Neural crest cell (in vitro differentiated cells): ENCODE data around the gene ZNF625. TPM values are rescaled to one million over a fixed set of nuclear protein-coding genes. Genes with fewer than 3 reads are reported as not detected.
A peak's percentile ranks its signal among the peaks of the same experiment; 100 is the strongest.

Experiments
- DNase-seq: peaks from one replicate; pipeline ENCODE4 v3.0.0; 2021; ENCODE audit warnings: low read depth, mixed read lengths, low spot score
- H3K27ac Mint-ChIP-seq: one replicate; pipeline ENCODE4 v1.8.0; 2021; ENCODE audit warnings: mild to moderate bottlenecking, mixed read lengths; ENCODE audit not compliant: unreplicated experiment
- H3K27me3 Mint-ChIP-seq: 2 replicates; pipeline ENCODE4 v1.8.0; 2021; ENCODE audit warnings: low read depth, mild to moderate bottlenecking, mixed read lengths
- H3K36me3 Mint-ChIP-seq: 2 replicates; pipeline ENCODE4 v1.8.0; 2021; ENCODE audit warnings: low read depth, mild to moderate bottlenecking, mixed read lengths
- H3K4me1 Mint-ChIP-seq: 2 replicates; pipeline ENCODE4 v1.8.0; 2021; ENCODE audit warnings: mixed read lengths
- H3K4me3 Mint-ChIP-seq: one replicate; pipeline ENCODE4 v1.8.0; 2021; ENCODE audit warnings: mild to moderate bottlenecking, mixed read lengths
- H3K9me3 Mint-ChIP-seq: 2 replicates; pipeline ENCODE4 v1.8.0; 2021; ENCODE audit warnings: mixed read lengths
- long read RNA-seq: library from polyadenylated mRNA; unstranded; transcript quantifications from one replicate; pipeline ENCODE4 v2.0.0, GENCODE V29; 2020
- total RNA-seq: library from RNA; stranded (reverse); gene quantifications from 2 replicates; pipeline ENCODE4 v1.2.1, GENCODE V29; 2021
- TF ChIP-seq, protein P1 (sequence below): fragments of 200-600 bp; sonication (generic); conservative IDR thresholded peaks from 2 replicates; pipeline ENCODE4 v1.5.0; 2021; ENCODE audit warnings: antibody characterized with exemption, mild to moderate bottlenecking

The ZNF625 gene
- 22.8 and 29.0 TPM in 2 replicates for total RNA-seq
- long read RNA-seq, partial matches to known transcripts = 0 of 1 reads
- long read RNA-seq, other reads (novel, unspliced or antisense) = 0 of 1 reads

GRCh38 chr19:12156223-12157058, at the start of gene ZNF625:
ZNF625 (minus strand) TSS chr19:12156734; CDS start chr19:12156558, 176 bp downstream.
- peaks cover 3% of the 10 kb centered on the region for H3K27me3 Mint-ChIP-seq
- DNase-seq = peak; percentile 89
- peak within 1 kb of the TSS; percentile 99 for H3K27ac Mint-ChIP-seq
- H3K36me3 Mint-ChIP-seq = peaks cover 32% of the 10 kb centered on the region
- TF ChIP-seq, protein P1, sequence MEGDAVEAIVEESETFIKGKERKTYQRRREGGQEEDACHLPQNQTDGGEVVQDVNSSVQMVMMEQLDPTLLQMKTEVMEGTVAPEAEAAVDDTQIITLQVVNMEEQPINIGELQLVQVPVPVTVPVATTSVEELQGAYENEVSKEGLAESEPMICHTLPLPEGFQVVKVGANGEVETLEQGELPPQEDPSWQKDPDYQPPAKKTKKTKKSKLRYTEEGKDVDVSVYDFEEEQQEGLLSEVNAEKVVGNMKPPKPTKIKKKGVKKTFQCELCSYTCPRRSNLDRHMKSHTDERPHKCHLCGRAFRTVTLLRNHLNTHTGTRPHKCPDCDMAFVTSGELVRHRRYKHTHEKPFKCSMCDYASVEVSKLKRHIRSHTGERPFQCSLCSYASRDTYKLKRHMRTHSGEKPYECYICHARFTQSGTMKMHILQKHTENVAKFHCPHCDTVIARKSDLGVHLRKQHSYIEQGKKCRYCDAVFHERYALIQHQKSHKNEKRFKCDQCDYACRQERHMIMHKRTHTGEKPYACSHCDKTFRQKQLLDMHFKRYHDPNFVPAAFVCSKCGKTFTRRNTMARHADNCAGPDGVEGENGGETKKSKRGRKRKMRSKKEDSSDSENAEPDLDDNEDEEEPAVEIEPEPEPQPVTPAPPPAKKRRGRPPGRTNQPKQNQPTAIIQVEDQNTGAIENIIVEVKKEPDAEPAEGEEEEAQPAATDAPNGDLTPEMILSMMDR = peak; percentile 3
- H3K9me3 Mint-ChIP-seq = peaks cover 8% of the 10 kb centered on the region
- peaks cover 22% of the 10 kb centered on the region for H3K4me1 Mint-ChIP-seq
- H3K4me3 Mint-ChIP-seq = peak within 1 kb of the TSS; percentile 99

GRCh38 chr19:12205296-12205695, 48.8 kb upstream of the ZNF625 start:
- TF ChIP-seq, protein P1 = no peak
- Mint-ChIP-seq H3K36me3 (peaks cover 78% of the 10 kb centered on the region), H3K4me1 (no peaks in the 10 kb centered on the region), H3K9me3 (peaks cover 39% of the 10 kb centered on the region), H3K27ac (no peak overlapping the region), H3K4me3 (no peak overlapping the region), H3K27me3 (no peaks in the 10 kb centered on the region)
- no peak for DNase-seq

GRCh38 chr19:12202250-12202649, 45.7 kb upstream of the ZNF625 start:
- H3K27me3 Mint-ChIP-seq = no peaks in the 10 kb centered on the region
- DNase-seq = no peak
- H3K4me3 Mint-ChIP-seq = no peak overlapping the region
- peaks cover 37% of the 10 kb centered on the region for H3K9me3 Mint-ChIP-seq
- peaks cover 74% of the 10 kb centered on the region for H3K36me3 Mint-ChIP-seq
- H3K27ac Mint-ChIP-seq = no peak overlapping the region
- H3K4me1 Mint-ChIP-seq = no peaks in the 10 kb centered on the region
- TF ChIP-seq, protein P1 = no peak

DNA sequence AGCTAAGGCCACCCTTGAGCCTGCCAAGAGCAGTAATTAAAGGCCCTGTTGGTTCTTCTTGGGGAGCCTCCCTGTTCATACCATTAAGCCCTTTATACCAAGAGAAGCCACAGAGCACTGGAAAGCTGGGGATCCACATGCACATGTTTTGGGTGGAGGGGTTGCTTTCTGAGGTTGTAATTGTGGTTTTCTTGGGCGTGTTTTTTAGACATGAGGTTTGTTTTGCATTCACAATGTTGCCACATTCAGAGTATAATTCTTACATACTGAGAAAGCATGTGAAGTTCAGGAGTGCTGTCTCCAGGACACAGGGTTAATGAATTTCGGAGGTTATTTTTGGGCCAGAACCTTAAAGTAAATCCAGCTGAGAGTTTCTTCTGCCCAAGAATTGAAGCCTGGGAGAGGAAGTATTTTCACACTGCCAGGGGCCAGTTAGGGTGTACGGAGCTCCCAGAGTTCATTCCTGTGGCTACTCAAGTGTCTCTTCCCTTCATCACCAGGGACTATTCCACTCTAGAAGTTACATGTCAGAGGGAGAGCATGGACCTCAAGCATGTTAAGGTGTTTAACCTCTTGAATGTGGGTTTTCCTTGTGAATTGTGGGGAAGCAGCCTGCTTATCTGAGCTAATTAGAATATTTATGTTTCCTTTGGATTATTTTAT, 43.4 kb upstream of the ZNF625 start:
- Mint-ChIP-seq H3K36me3 (peaks cover 77% of the 10 kb centered on the region), H3K9me3 (peaks cover 33% of the 10 kb centered on the region), H3K27me3 (no peaks in the 10 kb centered on the region), H3K4me3 (no peak overlapping the region), H3K4me1 (no peaks in the 10 kb centered on the region), H3K27ac (no peak overlapping the region)
- TF ChIP-seq, protein P1 = no peak
- DNase-seq = no peak

- Mint-ChIP-seq H3K36me3 (peaks cover 75% of the 10 kb centered on the region), H3K4me1 (no peaks in the 10 kb centered on the region), H3K27ac (no peak overlapping the region), H3K9me3 (peaks cover 29% of the 10 kb centered on the region), H3K4me3 (no peak overlapping the region), H3K27me3 (no peaks in the 10 kb centered on the region)
- TF ChIP-seq, protein P1 = no peak
- DNase-seq = no peak
Measured at GRCh38 chr19:12198136-12198535, 41.6 kb upstream of the ZNF625 start.
